ENCODE measurements around the gene GAREM2.

GAREM2 gene

GRCh38 chr2:26157580-26157979 lies 15.3 kb upstream of the GAREM2 start:
- Histone ChIP-seq H2BK12ac (ENCODE audit: low read length) (no peak overlapping the region), H2AFZ (ENCODE audit: insufficient read depth, low read length, poor library complexity) (no peak overlapping the region), H3K27ac (ENCODE audit: low read depth, low read length) (no peak overlapping the region), H4K91ac (ENCODE audit: low read depth, low read length) (no peak overlapping the region), H4K12ac (ENCODE audit: low read depth, low read length) (no peak overlapping the region), H3K79me1 (ENCODE audit: low read length) (no peaks in the 10 kb centered on the region), H2BK120ac (ENCODE audit: insufficient read depth, low read length, poor library complexity) (no peak overlapping the region), H3K36me3 (ENCODE audit: control insufficient read depth in 1 of 2, insufficient read depth in 2 of 2, low read length in 2 of 2) (no peaks in the 10 kb centered on the region), H2AK5ac (ENCODE audit: low read length) (no peak overlapping the region), H3K4ac (ENCODE audit: low read depth, low read length) (no peak overlapping the region), H3K14ac (ENCODE audit: low read length) (no peak overlapping the region), H3K4me3 (ENCODE audit: low read depth, low read length) (no peak overlapping the region), H3K9ac (ENCODE audit: low read length) (no peak overlapping the region), H3K18ac (ENCODE audit: low read length) (no peak overlapping the region), H2BK5ac (ENCODE audit: low read depth, low read length, poor library complexity) (no peak overlapping the region), H3K4me2 (ENCODE audit: low read length) (no peak overlapping the region), H3K27me3 (ENCODE audit: insufficient read depth, low read length) (no peaks in the 10 kb centered on the region), H3K23ac (ENCODE audit: low read length) (no peak overlapping the region), H3K79me2 (ENCODE audit: control insufficient read depth, insufficient read depth, low read length, poor library complexity) (no peaks in the 10 kb centered on the region), H4K8ac (ENCODE audit: low read depth, low read length) (no peak overlapping the region), H3K9me3 (ENCODE audit: insufficient read depth, low read depth, low read length) (peaks cover 1% of the 10 kb centered on the region), H3K4me1 (ENCODE audit: control insufficient read depth in 1 of 2, insufficient read depth in 2 of 2, low read length in 2 of 2) (no peaks in the 10 kb centered on the region)
- DNase-seq: no peak
- WGBS (ENCODE audit: extremely low coverage, insufficient coverage, insufficient read length): no CpG with 5 or more reads among the region's 5 CpGs

DNA sequence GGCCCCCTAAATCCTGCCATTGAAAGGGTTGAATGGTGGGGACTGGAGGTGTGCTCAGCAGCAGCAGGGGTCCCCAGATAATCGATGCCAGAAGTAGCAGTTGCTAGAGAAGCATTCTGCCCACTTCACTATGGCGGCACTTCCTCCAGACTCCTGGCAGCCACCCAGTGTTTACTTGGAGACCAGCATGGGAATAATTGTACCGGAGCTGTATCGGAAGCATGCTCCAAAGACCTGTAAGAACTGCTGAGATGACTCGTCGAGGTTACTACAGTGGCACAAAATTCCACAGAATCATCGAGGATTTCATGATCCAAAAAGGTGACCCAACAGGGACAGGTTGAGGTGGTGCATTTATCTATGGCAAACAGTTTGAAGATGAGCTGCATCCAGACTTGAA lies 11.0 kb upstream of the GAREM2 start:
- no peak overlapping the region for H3K4me2 ChIP-seq (ENCODE audit: low read length)
- H2AK5ac ChIP-seq (ENCODE audit: low read length): no peak overlapping the region
- no peak overlapping the region for H2BK12ac ChIP-seq (ENCODE audit: low read length)
- no peak overlapping the region for H3K27ac ChIP-seq (ENCODE audit: low read depth, low read length)
- no peak for DNase-seq
- H3K9ac ChIP-seq (ENCODE audit: low read length): no peak overlapping the region
- no CpG with 5 or more reads among the region's 7 CpGs for WGBS (ENCODE audit: extremely low coverage, insufficient coverage, insufficient read length)
- no peaks in the 10 kb centered on the region for H3K4me1 ChIP-seq (ENCODE audit: control insufficient read depth in 1 of 2, insufficient read depth in 2 of 2, low read length in 2 of 2)
- no peak overlapping the region for H3K4ac ChIP-seq (ENCODE audit: low read depth, low read length)
- no peaks in the 10 kb centered on the region for H3K79me2 ChIP-seq (ENCODE audit: control insufficient read depth, insufficient read depth, low read length, poor library complexity)
- no peak overlapping the region for H3K23ac ChIP-seq (ENCODE audit: low read length)
- H2AFZ ChIP-seq (ENCODE audit: insufficient read depth, low read length, poor library complexity): no peak overlapping the region
- no peak overlapping the region for H3K18ac ChIP-seq (ENCODE audit: low read length)
- no peaks in the 10 kb centered on the region for H3K79me1 ChIP-seq (ENCODE audit: low read length)
- H3K27me3 ChIP-seq (ENCODE audit: insufficient read depth, low read length): no peaks in the 10 kb centered on the region
- H4K8ac ChIP-seq (ENCODE audit: low read depth, low read length): no peak overlapping the region
- no peaks in the 10 kb centered on the region for H3K36me3 ChIP-seq (ENCODE audit: control insufficient read depth in 1 of 2, insufficient read depth in 2 of 2, low read length in 2 of 2)
- H3K4me3 ChIP-seq (ENCODE audit: low read depth, low read length): no peak overlapping the region
- H2BK120ac ChIP-seq (ENCODE audit: insufficient read depth, low read length, poor library complexity): no peak overlapping the region
- H2BK5ac ChIP-seq (ENCODE audit: low read depth, low read length, poor library complexity): no peak overlapping the region
- no peak overlapping the region for H4K12ac ChIP-seq (ENCODE audit: low read depth, low read length)
- peaks cover 1% of the 10 kb centered on the region for H3K9me3 ChIP-seq (ENCODE audit: insufficient read depth, low read depth, low read length)
- no peak overlapping the region for H4K91ac ChIP-seq (ENCODE audit: low read depth, low read length)
- no peak overlapping the region for H3K14ac ChIP-seq (ENCODE audit: low read length)

DNA sequence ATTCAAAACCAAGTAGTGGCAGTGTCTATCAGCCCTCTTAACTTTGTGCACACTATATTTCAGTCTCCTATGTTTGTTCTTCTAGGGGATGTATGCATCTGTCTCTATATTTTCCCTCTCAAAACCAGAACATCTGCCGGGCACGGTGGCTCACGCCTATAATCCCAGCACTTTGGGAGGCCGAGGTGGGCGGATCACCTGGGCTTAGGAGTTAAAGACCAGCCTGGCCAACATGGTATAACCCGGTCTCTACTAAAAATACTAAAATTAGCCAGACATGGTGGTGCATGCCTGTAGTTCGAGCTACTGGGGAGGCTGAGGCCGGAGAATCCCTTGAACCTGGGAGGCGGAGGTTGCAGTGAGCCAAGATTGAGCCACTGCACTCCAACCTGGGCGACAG lies 9.9 kb upstream of the GAREM2 start:
- no CpG with 5 or more reads among the region's 10 CpGs for WGBS (ENCODE audit: extremely low coverage, insufficient coverage, insufficient read length)

GRCh38 chr2:26164231-26164630 lies 8.7 kb upstream of the GAREM2 start:
- no peak overlapping the region for H3K4me2 ChIP-seq (ENCODE audit: low read length)
- H2BK12ac ChIP-seq (ENCODE audit: low read length): no peak overlapping the region
- H3K36me3 ChIP-seq (ENCODE audit: control insufficient read depth in 1 of 2, insufficient read depth in 2 of 2, low read length in 2 of 2): no peaks in the 10 kb centered on the region
- H3K79me1 ChIP-seq (ENCODE audit: low read length): no peaks in the 10 kb centered on the region
- H2BK5ac ChIP-seq (ENCODE audit: low read depth, low read length, poor library complexity): no peak overlapping the region
- no peaks in the 10 kb centered on the region for H3K79me2 ChIP-seq (ENCODE audit: control insufficient read depth, insufficient read depth, low read length, poor library complexity)
- DNase-seq: no peak
- no peak overlapping the region for H3K23ac ChIP-seq (ENCODE audit: low read length)
- H2AFZ ChIP-seq (ENCODE audit: insufficient read depth, low read length, poor library complexity): no peak overlapping the region
- H3K18ac ChIP-seq (ENCODE audit: low read length): no peak overlapping the region
- H3K4me1 ChIP-seq (ENCODE audit: control insufficient read depth in 1 of 2, insufficient read depth in 2 of 2, low read length in 2 of 2): no peaks in the 10 kb centered on the region
- H2BK120ac ChIP-seq (ENCODE audit: insufficient read depth, low read length, poor library complexity): no peak overlapping the region
- no peak overlapping the region for H2AK5ac ChIP-seq (ENCODE audit: low read length)
- H3K14ac ChIP-seq (ENCODE audit: low read length): no peak overlapping the region
- no peak overlapping the region for H3K4ac ChIP-seq (ENCODE audit: low read depth, low read length)
- no peak overlapping the region for H4K8ac ChIP-seq (ENCODE audit: low read depth, low read length)
- no peak overlapping the region for H3K27ac ChIP-seq (ENCODE audit: low read depth, low read length)
- WGBS (ENCODE audit: extremely low coverage, insufficient coverage, insufficient read length): no CpG with 5 or more reads among the region's 1 CpG
- H4K12ac ChIP-seq (ENCODE audit: low read depth, low read length): no peak overlapping the region
- no peaks in the 10 kb centered on the region for H3K27me3 ChIP-seq (ENCODE audit: insufficient read depth, low read length)
- H3K4me3 ChIP-seq (ENCODE audit: low read depth, low read length): no peak overlapping the region
- H4K91ac ChIP-seq (ENCODE audit: low read depth, low read length): no peak overlapping the region
- peaks cover 1% of the 10 kb centered on the region for H3K9me3 ChIP-seq (ENCODE audit: insufficient read depth, low read depth, low read length)
- H3K9ac ChIP-seq (ENCODE audit: low read length): no peak overlapping the region

More for the DNA sequence above, 9.9 kb upstream of the GAREM2 start:
- Histone ChIP-seq H3K4me1 (ENCODE audit: control insufficient read depth in 1 of 2, insufficient read depth in 2 of 2, low read length in 2 of 2) (no peaks in the 10 kb centered on the region), H3K14ac (ENCODE audit: low read length) (no peak overlapping the region), H3K79me2 (ENCODE audit: control insufficient read depth, insufficient read depth, low read length, poor library complexity) (no peaks in the 10 kb centered on the region), H3K36me3 (ENCODE audit: control insufficient read depth in 1 of 2, insufficient read depth in 2 of 2, low read length in 2 of 2) (no peaks in the 10 kb centered on the region), H3K27ac (ENCODE audit: low read depth, low read length) (no peak overlapping the region), H2BK120ac (ENCODE audit: insufficient read depth, low read length, poor library complexity) (no peak overlapping the region), H2BK5ac (ENCODE audit: low read depth, low read length, poor library complexity) (no peak overlapping the region), H3K9ac (ENCODE audit: low read length) (no peak overlapping the region), H3K4me3 (ENCODE audit: low read depth, low read length) (no peak overlapping the region), H4K12ac (ENCODE audit: low read depth, low read length) (no peak overlapping the region), H3K4me2 (ENCODE audit: low read length) (no peak overlapping the region), H2BK12ac (ENCODE audit: low read length) (no peak overlapping the region), H3K27me3 (ENCODE audit: insufficient read depth, low read length) (no peaks in the 10 kb centered on the region), H3K18ac (ENCODE audit: low read length) (no peak overlapping the region), H2AFZ (ENCODE audit: insufficient read depth, low read length, poor library complexity) (no peak overlapping the region), H2AK5ac (ENCODE audit: low read length) (no peak overlapping the region), H4K8ac (ENCODE audit: low read depth, low read length) (no peak overlapping the region), H3K79me1 (ENCODE audit: low read length) (no peaks in the 10 kb centered on the region), H3K9me3 (ENCODE audit: insufficient read depth, low read depth, low read length) (peaks cover 1% of the 10 kb centered on the region), H3K23ac (ENCODE audit: low read length) (no peak overlapping the region), H3K4ac (ENCODE audit: low read depth, low read length) (no peak overlapping the region), H4K91ac (ENCODE audit: low read depth, low read length) (no peak overlapping the region)
- no peak for DNase-seq

Data from trophoblast cell (in vitro differentiated cells and primary cell).